ENCODE results near the gene EFNB2. TPM values are rescaled to one million over a fixed set of nuclear protein-coding genes. Genes with fewer than 3 reads are reported as not detected.

Gene EFNB2
- total RNA-seq, 1 experiment from 2014 or later: 16.9 TPM

DNA sequence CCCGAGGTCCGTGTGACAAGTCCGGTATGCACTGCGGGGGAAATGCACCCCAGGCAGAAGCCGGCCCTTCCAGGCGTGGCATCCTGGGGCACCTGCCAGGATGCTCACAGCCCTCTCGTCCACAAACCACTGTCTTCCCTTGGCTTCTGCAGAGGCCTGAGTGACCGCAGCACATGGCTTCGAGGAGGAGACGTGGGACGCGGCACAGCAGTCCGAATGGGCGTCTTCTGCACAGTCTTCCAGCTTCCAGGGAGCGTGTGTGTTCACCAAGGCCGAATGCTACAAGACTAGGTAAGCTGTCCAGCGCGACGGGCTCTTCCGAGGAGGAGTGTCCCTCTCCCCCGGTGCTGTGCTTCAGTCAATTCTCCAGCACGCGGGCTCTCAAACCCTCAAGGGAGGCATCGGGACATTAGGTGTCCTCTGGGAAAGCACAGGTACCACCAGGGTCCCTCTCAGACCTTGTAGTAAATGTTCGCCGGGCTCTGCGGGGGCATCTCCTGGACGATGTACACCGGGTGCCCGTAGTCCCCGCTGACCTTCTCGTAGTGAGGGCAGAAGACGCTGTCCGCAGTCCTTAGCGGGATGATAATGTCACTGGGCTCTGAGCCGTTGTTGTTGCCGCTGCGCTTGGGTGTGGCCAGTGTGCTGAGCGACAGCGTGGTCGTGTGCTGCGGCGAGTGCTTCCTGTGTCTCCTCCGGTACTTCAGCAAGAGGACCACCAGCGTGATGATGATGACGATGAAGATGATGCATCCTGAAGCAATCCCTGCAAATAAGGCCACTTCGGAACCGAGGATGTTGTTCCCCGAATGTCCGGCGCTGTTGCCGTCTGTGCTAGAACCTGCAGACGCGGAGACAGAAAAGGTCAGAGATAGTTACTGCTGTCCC, 42.6 kb downstream of the EFNB2 start:
- CTCF ChIA-PET: no interaction called here
- Mint-ChIP-seq H3K4me3 (ENCODE audit: low read depth, unreplicated experiment) (no peak overlapping the region), H3K4me1 (ENCODE audit: low read depth, unreplicated experiment) (no peaks in the 10 kb centered on the region), H3K27me3 (ENCODE audit: unreplicated experiment) (no peaks in the 10 kb centered on the region), H3K36me3 (ENCODE audit: insufficient read depth, unreplicated experiment) (peaks cover 4% of the 10 kb centered on the region), H3K27ac (ENCODE audit: unreplicated experiment) (no peak overlapping the region), H3K9me3 (ENCODE audit: low read depth, unreplicated experiment) (no peaks in the 10 kb centered on the region)
- intact Hi-C loops (cut with micrococcal nuclease; ENCODE audit: unreplicated experiment): no loop called here
- BruUV-seq (replicated peaks): no TSS peak
- no peak for DNase-seq
- TF ChIP-seq, protein P1, sequence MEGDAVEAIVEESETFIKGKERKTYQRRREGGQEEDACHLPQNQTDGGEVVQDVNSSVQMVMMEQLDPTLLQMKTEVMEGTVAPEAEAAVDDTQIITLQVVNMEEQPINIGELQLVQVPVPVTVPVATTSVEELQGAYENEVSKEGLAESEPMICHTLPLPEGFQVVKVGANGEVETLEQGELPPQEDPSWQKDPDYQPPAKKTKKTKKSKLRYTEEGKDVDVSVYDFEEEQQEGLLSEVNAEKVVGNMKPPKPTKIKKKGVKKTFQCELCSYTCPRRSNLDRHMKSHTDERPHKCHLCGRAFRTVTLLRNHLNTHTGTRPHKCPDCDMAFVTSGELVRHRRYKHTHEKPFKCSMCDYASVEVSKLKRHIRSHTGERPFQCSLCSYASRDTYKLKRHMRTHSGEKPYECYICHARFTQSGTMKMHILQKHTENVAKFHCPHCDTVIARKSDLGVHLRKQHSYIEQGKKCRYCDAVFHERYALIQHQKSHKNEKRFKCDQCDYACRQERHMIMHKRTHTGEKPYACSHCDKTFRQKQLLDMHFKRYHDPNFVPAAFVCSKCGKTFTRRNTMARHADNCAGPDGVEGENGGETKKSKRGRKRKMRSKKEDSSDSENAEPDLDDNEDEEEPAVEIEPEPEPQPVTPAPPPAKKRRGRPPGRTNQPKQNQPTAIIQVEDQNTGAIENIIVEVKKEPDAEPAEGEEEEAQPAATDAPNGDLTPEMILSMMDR (IDR thresholded peaks at IDR 0.05; ENCODE audit: unreplicated experiment): no peak

DNA sequence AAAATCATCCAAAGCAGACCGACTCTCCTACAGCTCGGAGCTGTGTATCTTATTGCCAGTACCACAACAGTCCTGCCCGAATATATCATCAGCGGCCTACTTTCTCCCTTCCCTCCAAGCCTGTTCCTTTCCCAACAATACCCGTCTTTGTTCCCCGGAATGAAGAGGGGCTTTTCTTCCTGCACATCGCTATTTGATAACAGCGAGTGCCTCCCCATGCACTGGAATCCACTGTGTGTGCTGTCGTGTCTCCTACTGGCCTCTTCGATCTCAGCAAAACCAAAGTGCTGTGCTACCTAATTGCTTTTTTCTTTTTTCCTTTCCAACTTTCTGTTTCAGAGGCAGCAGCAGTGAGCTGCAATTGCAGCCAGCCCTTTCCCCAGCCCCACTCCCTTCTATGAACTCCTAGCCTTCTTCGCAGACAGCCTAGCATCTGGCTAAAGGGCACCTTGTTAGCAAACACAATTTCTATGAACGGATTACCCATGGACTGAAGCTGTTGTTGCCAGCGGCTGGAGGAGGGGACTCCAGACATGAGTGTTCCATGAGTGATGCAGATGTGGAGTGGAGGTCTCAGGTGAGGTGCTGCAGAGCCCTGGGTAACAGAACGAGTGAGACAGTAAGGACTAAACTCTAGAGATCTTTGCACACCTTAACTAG, 43.4 kb downstream of the EFNB2 start:
- H3K9me3 Mint-ChIP-seq (ENCODE audit: low read depth, unreplicated experiment): no peaks in the 10 kb centered on the region
- no peak overlapping the region for H3K27ac Mint-ChIP-seq (ENCODE audit: unreplicated experiment)
- H3K4me1 Mint-ChIP-seq (ENCODE audit: low read depth, unreplicated experiment): no peaks in the 10 kb centered on the region
- peaks cover 4% of the 10 kb centered on the region for H3K36me3 Mint-ChIP-seq (ENCODE audit: insufficient read depth, unreplicated experiment)
- H3K27me3 Mint-ChIP-seq (ENCODE audit: unreplicated experiment): no peaks in the 10 kb centered on the region
- no TSS peak for BruUV-seq (replicated peaks)
- no peak overlapping the region for H3K4me3 Mint-ChIP-seq (ENCODE audit: low read depth, unreplicated experiment)
- TF ChIP-seq, protein P1 (IDR thresholded peaks at IDR 0.05; ENCODE audit: unreplicated experiment): no peak
- CTCF ChIA-PET: no interaction called here
- DNase-seq: no peak
- intact Hi-C loops (cut with micrococcal nuclease; ENCODE audit: unreplicated experiment): no loop called here

DNA sequence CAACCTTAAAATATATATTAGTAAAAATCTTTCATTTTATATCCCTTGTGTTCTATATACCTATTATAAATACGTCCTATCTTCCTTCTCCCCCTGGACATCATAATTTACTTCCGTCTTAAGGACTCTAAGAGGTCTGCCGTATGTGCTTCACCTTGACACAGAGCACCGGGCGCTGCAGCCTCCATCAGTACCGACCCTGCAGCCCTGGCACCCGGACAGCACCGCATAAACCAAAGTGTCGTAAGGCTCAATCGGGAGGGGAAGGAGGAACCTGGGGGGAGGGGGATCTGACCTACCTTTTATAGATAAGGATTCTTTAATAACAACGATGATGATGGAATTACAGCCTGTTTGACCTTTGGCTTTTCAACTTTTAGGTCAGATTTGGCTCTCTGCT, 44.0 kb downstream of the EFNB2 start:
- Mint-ChIP-seq H3K27ac (ENCODE audit: unreplicated experiment) (no peak overlapping the region), H3K4me3 (ENCODE audit: low read depth, unreplicated experiment) (no peak overlapping the region), H3K4me1 (ENCODE audit: low read depth, unreplicated experiment) (no peaks in the 10 kb centered on the region), H3K9me3 (ENCODE audit: low read depth, unreplicated experiment) (no peaks in the 10 kb centered on the region), H3K27me3 (ENCODE audit: unreplicated experiment) (no peaks in the 10 kb centered on the region), H3K36me3 (ENCODE audit: insufficient read depth, unreplicated experiment) (peaks cover 4% of the 10 kb centered on the region)
- TF ChIP-seq, protein P1 (IDR thresholded peaks at IDR 0.05; ENCODE audit: unreplicated experiment): no peak
- DNase-seq: no peak
- CTCF ChIA-PET: no interaction called here
- intact Hi-C loops (cut with micrococcal nuclease; ENCODE audit: unreplicated experiment): no loop called here
- BruUV-seq (replicated peaks): no TSS peak

DNA sequence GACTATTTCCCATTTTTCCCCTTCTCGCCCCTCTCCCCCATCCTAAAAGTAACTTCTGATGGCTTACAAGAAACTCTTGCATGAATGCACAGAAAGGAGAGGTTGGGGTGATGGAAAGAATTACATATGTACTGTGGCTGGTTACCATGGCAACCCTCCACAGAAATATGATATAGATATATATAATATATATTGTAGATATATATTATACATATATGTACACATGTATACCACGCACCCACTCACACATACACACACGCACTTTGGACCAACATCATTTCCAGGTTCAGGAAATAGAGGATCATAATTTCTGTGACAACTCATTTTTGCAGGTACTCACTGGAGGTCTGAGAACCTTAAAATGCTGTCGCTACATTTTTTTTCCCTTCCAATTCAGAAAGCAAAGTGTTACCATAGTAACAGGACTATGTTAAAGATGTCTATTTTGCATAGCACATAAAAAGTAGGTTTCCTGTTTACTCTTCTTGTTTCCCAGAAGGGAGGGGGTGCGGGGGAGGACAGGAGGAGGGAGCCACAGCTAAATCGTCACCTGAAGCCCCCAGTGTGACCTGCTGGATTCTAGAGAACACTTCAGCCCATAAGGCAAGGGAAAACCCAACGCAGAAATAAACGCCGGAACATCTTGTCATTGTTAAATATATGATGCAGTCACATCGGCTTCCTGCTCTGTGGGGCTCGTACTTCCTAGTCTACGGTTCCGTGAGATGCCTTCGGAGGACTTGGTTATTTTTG, 44.7 kb downstream of the EFNB2 start:
- no peak for DNase-seq
- intact Hi-C loops (cut with micrococcal nuclease; ENCODE audit: unreplicated experiment): no loop called here
- no peak overlapping the region for H3K4me3 Mint-ChIP-seq (ENCODE audit: low read depth, unreplicated experiment)
- H3K4me1 Mint-ChIP-seq (ENCODE audit: low read depth, unreplicated experiment): no peaks in the 10 kb centered on the region
- H3K27me3 Mint-ChIP-seq (ENCODE audit: unreplicated experiment): no peaks in the 10 kb centered on the region
- H3K27ac Mint-ChIP-seq (ENCODE audit: unreplicated experiment): no peak overlapping the region
- CTCF ChIA-PET: no interaction called here
- BruUV-seq (replicated peaks): no TSS peak
- peaks cover 3% of the 10 kb centered on the region for H3K36me3 Mint-ChIP-seq (ENCODE audit: insufficient read depth, unreplicated experiment)
- TF ChIP-seq, protein P1 (IDR thresholded peaks at IDR 0.05; ENCODE audit: unreplicated experiment): no peak
- H3K9me3 Mint-ChIP-seq (ENCODE audit: low read depth, unreplicated experiment): no peaks in the 10 kb centered on the region
